Measurements from ENCODE around the gene EPB42.
"Not testable (repeated sequence)": the region's sequence is repeated elsewhere in the genome, so short reads cannot be mapped to it uniquely, and the experiment has no call there.

Gene EPB42

GRCh38 chr15:43184407-43185124 is 36.3 kb downstream of the EPB42 start:
- ChIA-PET POLR2A (interaction anchor here (0.6 kb wide), 1 partner anchor 50 kb away, joined by 3 read pairs; no protein-coding TSS in a partner anchor), CTCF (interaction anchor here (0.7 to 1.8 kb wide), 6 partner anchors 8 to 101 kb away, joined by 3 to 7 read pairs (median 4); no protein-coding TSS in a partner anchor)
- Histone ChIP-seq H3K27me3 (replicated peaks in 2 of 5; ENCODE audit: control insufficient read depth in 4 of 5, insufficient read depth in 5 of 5, low read length in 4 of 5) (no peaks in the 10 kb centered on the region), H3K36me3 (ENCODE audit: control insufficient read depth in 4 of 4, insufficient read depth in 4 of 4, low read length in 3 of 4) (peaks cover 3 to 18% (median 12%) of the 10 kb centered on the region in 4 experiments), H3K9me3 (ENCODE audit: control extremely low read depth in 1 of 5, control insufficient read depth in 4 of 5, insufficient read depth in 2 of 5, low read depth in 1 of 5, low read length in 4 of 5) (no peaks in the 10 kb centered on the region), H3K27ac (ENCODE audit: insufficient read depth in 1 of 2, low read depth in 1 of 2, low read length in 2 of 2, poor library complexity in 1 of 2, severe bottlenecking in 2 of 2) (peak overlapping the region in 1 of 2 experiments; percentile 89), H3K4me1 (ENCODE audit: control extremely low read depth in 1 of 4, control insufficient read depth in 4 of 4, insufficient read depth in 4 of 4, low read length in 3 of 4) (peaks cover 6 to 20% (median 15%) of the 10 kb centered on the region in 4 experiments), H3K4me3 (ENCODE audit: control insufficient read depth in 1 of 7, extremely low read depth in 1 of 7, insufficient read depth in 4 of 7, low read depth in 2 of 7, low read length in 6 of 7) (peak overlapping the region in 5 of 7 experiments; percentile 51 to 87 (median 81))
- WGBS (ENCODE audit: insufficient coverage) = 96% methylated on average over 6 of the region's 9 CpGs
- no peak for DNase-seq

- Histone ChIP-seq H3K27ac (ENCODE audit: insufficient read depth in 1 of 2, low read depth in 1 of 2, low read length in 2 of 2, poor library complexity in 1 of 2, severe bottlenecking in 2 of 2) (no peak overlapping the region), H3K9me3 (ENCODE audit: control extremely low read depth in 1 of 5, control insufficient read depth in 4 of 5, insufficient read depth in 2 of 5, low read depth in 1 of 5, low read length in 4 of 5) (no peaks in the 10 kb centered on the region), H3K4me1 (ENCODE audit: control extremely low read depth in 1 of 4, control insufficient read depth in 4 of 4, insufficient read depth in 4 of 4, low read length in 3 of 4) (peaks cover 6 to 20% (median 15%) of the 10 kb centered on the region in 4 experiments), H3K36me3 (ENCODE audit: control insufficient read depth in 4 of 4, insufficient read depth in 4 of 4, low read length in 3 of 4) (peaks cover 4 to 15% (median 10%) of the 10 kb centered on the region in 4 experiments), H3K27me3 (replicated peaks in 2 of 5; ENCODE audit: control insufficient read depth in 4 of 5, insufficient read depth in 5 of 5, low read length in 4 of 5) (no peaks in the 10 kb centered on the region), H3K4me3 (ENCODE audit: control insufficient read depth in 1 of 7, extremely low read depth in 1 of 7, insufficient read depth in 4 of 7, low read depth in 2 of 7, low read length in 6 of 7) (no peak overlapping the region)
- 92% methylated on average over 1 of the region's 3 CpGs for WGBS (ENCODE audit: insufficient coverage)
- POLR2A ChIA-PET = interaction anchor here (0.5 to 0.6 kb wide), 2 partner anchors 10 to 100 kb away, joined by 3 read pairs; no protein-coding TSS in a partner anchor
- CTCF ChIA-PET = interaction anchor here (1.2 kb wide), 2 partner anchors 85 to 102 kb away, joined by 3 to 4 read pairs; no protein-coding TSS in a partner anchor
- DNase-seq = no peak
Observed at GRCh38 chr15:43183270-43183669, 37.5 kb downstream of the EPB42 start.

GRCh38 chr15:43177147-43177546 is 43.7 kb downstream of the EPB42 start:
- POLR2A ChIA-PET; DNase-seq; H3K27ac ChIP-seq (ENCODE audit: insufficient read depth in 1 of 2, low read depth in 1 of 2, low read length in 2 of 2, poor library complexity in 1 of 2, severe bottlenecking in 2 of 2); H3K4me3 ChIP-seq (ENCODE audit: control insufficient read depth in 1 of 7, extremely low read depth in 1 of 7, insufficient read depth in 4 of 7, low read depth in 2 of 7, low read length in 6 of 7); H3K27me3 ChIP-seq (replicated peaks in 2 of 5; ENCODE audit: control insufficient read depth in 4 of 5, insufficient read depth in 5 of 5, low read length in 4 of 5); H3K4me1 ChIP-seq (ENCODE audit: control extremely low read depth in 1 of 4, control insufficient read depth in 4 of 4, insufficient read depth in 4 of 4, low read length in 3 of 4); CTCF ChIA-PET: not testable (repeated sequence)
- H3K36me3 ChIP-seq (ENCODE audit: control insufficient read depth in 4 of 4, insufficient read depth in 4 of 4, low read length in 3 of 4) = peaks cover 18 to 46% (median 28%) of the 10 kb centered on the region in 4 experiments
- WGBS (ENCODE audit: insufficient coverage) = no CpG with 5 or more reads among the region's 2 CpGs
- peaks cover 0 to 21% (median 5%) of the 10 kb centered on the region in 5 experiments for H3K9me3 ChIP-seq (ENCODE audit: control extremely low read depth in 1 of 5, control insufficient read depth in 4 of 5, insufficient read depth in 2 of 5, low read depth in 1 of 5, low read length in 4 of 5)

- Histone ChIP-seq H3K36me3 (ENCODE audit: control insufficient read depth in 4 of 4, insufficient read depth in 4 of 4, low read length in 3 of 4) (peaks cover 21 to 56% (median 26%) of the 10 kb centered on the region in 4 experiments), H3K9me3 (ENCODE audit: control extremely low read depth in 1 of 5, control insufficient read depth in 4 of 5, insufficient read depth in 2 of 5, low read depth in 1 of 5, low read length in 4 of 5) (peaks cover 0 to 24% (median 5%) of the 10 kb centered on the region in 5 experiments)
- CTCF ChIA-PET; H3K27ac ChIP-seq (ENCODE audit: insufficient read depth in 1 of 2, low read depth in 1 of 2, low read length in 2 of 2, poor library complexity in 1 of 2, severe bottlenecking in 2 of 2); H3K4me3 ChIP-seq (ENCODE audit: control insufficient read depth in 1 of 7, extremely low read depth in 1 of 7, insufficient read depth in 4 of 7, low read depth in 2 of 7, low read length in 6 of 7); POLR2A ChIA-PET; H3K4me1 ChIP-seq (ENCODE audit: control extremely low read depth in 1 of 4, control insufficient read depth in 4 of 4, insufficient read depth in 4 of 4, low read length in 3 of 4); H3K27me3 ChIP-seq (replicated peaks in 2 of 5; ENCODE audit: control insufficient read depth in 4 of 5, insufficient read depth in 5 of 5, low read length in 4 of 5); DNase-seq: not testable (repeated sequence)
- 95% methylated on average over 18 of the region's 25 CpGs for whole genome bisulfite sequencing (ENCODE audit: insufficient coverage)
Observed at GRCh38 chr15:43175656-43176309, 45.0 kb downstream of the EPB42 start.

GRCh38 chr15:43169888-43170287 is 50.9 kb downstream of the EPB42 start:
- peaks cover 17 to 66% (median 32%) of the 10 kb centered on the region in 4 experiments for H3K36me3 ChIP-seq (ENCODE audit: control insufficient read depth in 4 of 4, insufficient read depth in 4 of 4, low read length in 3 of 4)
- H3K27ac ChIP-seq (ENCODE audit: insufficient read depth in 1 of 2, low read depth in 1 of 2, low read length in 2 of 2, poor library complexity in 1 of 2, severe bottlenecking in 2 of 2) = no peak overlapping the region
- H3K9me3 ChIP-seq (ENCODE audit: control extremely low read depth in 1 of 5, control insufficient read depth in 4 of 5, insufficient read depth in 2 of 5, low read depth in 1 of 5, low read length in 4 of 5) = peaks cover 0 to 19% (median 0%) of the 10 kb centered on the region in 5 experiments
- H3K4me3 ChIP-seq (ENCODE audit: control insufficient read depth in 1 of 7, extremely low read depth in 1 of 7, insufficient read depth in 4 of 7, low read depth in 2 of 7, low read length in 6 of 7) = no peak overlapping the region
- H3K4me1 ChIP-seq (ENCODE audit: control extremely low read depth in 1 of 4, control insufficient read depth in 4 of 4, insufficient read depth in 4 of 4, low read length in 3 of 4) = no peaks in the 10 kb centered on the region
- DNase-seq = no peak
- CTCF ChIA-PET = no interaction called here
- WGBS (ENCODE audit: insufficient coverage) = 94% methylated on average over 3 of the region's 4 CpGs
- no peaks in the 10 kb centered on the region for H3K27me3 ChIP-seq (replicated peaks in 2 of 5; ENCODE audit: control insufficient read depth in 4 of 5, insufficient read depth in 5 of 5, low read length in 4 of 5)
- POLR2A ChIA-PET = no interaction called here

- Histone ChIP-seq H3K27ac (ENCODE audit: insufficient read depth in 1 of 2, low read depth in 1 of 2, low read length in 2 of 2, poor library complexity in 1 of 2, severe bottlenecking in 2 of 2) (no peak overlapping the region), H3K9me3 (ENCODE audit: control extremely low read depth in 1 of 5, control insufficient read depth in 4 of 5, insufficient read depth in 2 of 5, low read depth in 1 of 5, low read length in 4 of 5) (peaks cover 0 to 18% (median 0%) of the 10 kb centered on the region in 5 experiments), H3K4me1 (ENCODE audit: control extremely low read depth in 1 of 4, control insufficient read depth in 4 of 4, insufficient read depth in 4 of 4, low read length in 3 of 4) (no peaks in the 10 kb centered on the region), H3K4me3 (ENCODE audit: control insufficient read depth in 1 of 7, extremely low read depth in 1 of 7, insufficient read depth in 4 of 7, low read depth in 2 of 7, low read length in 6 of 7) (no peak overlapping the region), H3K27me3 (replicated peaks in 2 of 5; ENCODE audit: control insufficient read depth in 4 of 5, insufficient read depth in 5 of 5, low read length in 4 of 5) (no peaks in the 10 kb centered on the region), H3K36me3 (ENCODE audit: control insufficient read depth in 4 of 4, insufficient read depth in 4 of 4, low read length in 3 of 4) (peaks cover 18 to 61% (median 28%) of the 10 kb centered on the region in 4 experiments)
- 100% methylated on average over 2 of the region's 2 CpGs for WGBS (ENCODE audit: insufficient coverage)
- no peak for DNase-seq
- ChIA-PET POLR2A (no interaction called here), CTCF (interaction anchor here (1.1 to 1.2 kb wide), 2 partner anchors 8 to 65 kb away, joined by 3 read pairs; no protein-coding TSS in a partner anchor)
Observed at GRCh38 chr15:43168192-43169107, 52.4 kb downstream of the EPB42 start.

All from common myeloid progenitor, CD34-positive (primary cell).